ENCODE measurements around the gene SIGLEC12. TPM values are rescaled to one million over a fixed set of nuclear protein-coding genes. Genes with fewer than 3 reads are reported as not detected.

SIGLEC12 gene
- total RNA-seq, 2 experiments from 2014 or later = not detected

- H3K4me3 ChIP-seq (ENCODE audit: low read length) = no peak overlapping the region
- Mint-ChIP-seq H3K4me3 (no peak overlapping the region), H3K9me3 (no peaks in the 10 kb centered on the region), H3K27ac (no peak overlapping the region), H3K36me3 (ENCODE audit: low read depth) (no peaks in the 10 kb centered on the region), H3K27me3 (peaks cover 42% of the 10 kb centered on the region), H3K4me1 (ENCODE audit: low read depth) (peaks cover 8% of the 10 kb centered on the region)
- peaks cover 0 to 4% of the 10 kb centered on the region in 2 experiments for H3K27me3 ChIP-seq (ENCODE audit: control insufficient read depth in 1 of 2, insufficient read depth in 2 of 2, low read length in 2 of 2)
- ChIA-PET CTCF (no interaction called here), POLR2A (no interaction called here)
- TF ChIP-seq CTCF (IDR thresholded peaks at IDR 0.05) = no peak
- peaks cover 0 to 12% of the 10 kb centered on the region in 2 experiments for H3K9me3 ChIP-seq (ENCODE audit: control insufficient read depth in 1 of 2, insufficient read depth in 1 of 2, low read length in 2 of 2)
- ATAC-seq (ENCODE audit: poor library complexity) (no peak), DNase-seq (no peak)
- intact Hi-C loops (cut with DNase I, micrococcal nuclease) = no loop called here
- H3K27ac ChIP-seq (ENCODE audit: low read depth in 1 of 2, low read length in 2 of 2) = no peak overlapping the region
- H3K4me1 ChIP-seq (ENCODE audit: insufficient read depth, low read length) = no peaks in the 10 kb centered on the region
- no peaks in the 10 kb centered on the region for H3K36me3 ChIP-seq (ENCODE audit: insufficient read depth, low read length)
These were observed 20.2 kb upstream of the SIGLEC12 start for GRCh38 chr19:51521781-51522180.

- peaks cover 0 to 12% of the 10 kb centered on the region in 2 experiments for H3K9me3 ChIP-seq (ENCODE audit: control insufficient read depth in 1 of 2, insufficient read depth in 1 of 2, low read length in 2 of 2)
- H3K27me3 Mint-ChIP-seq = peaks cover 42% of the 10 kb centered on the region
- no peak overlapping the region for H3K27ac Mint-ChIP-seq
- TF ChIP-seq CTCF (IDR thresholded peaks at IDR 0.05) = no peak
- H3K4me3 ChIP-seq (ENCODE audit: low read length) = no peak overlapping the region
- H3K4me1 Mint-ChIP-seq (ENCODE audit: low read depth) = peaks cover 8% of the 10 kb centered on the region
- DNase-seq (no peak), ATAC-seq (ENCODE audit: poor library complexity) (no peak)
- CTCF ChIA-PET = no interaction called here
- POLR2A ChIA-PET = no interaction called here
- H3K27ac ChIP-seq (ENCODE audit: low read depth in 1 of 2, low read length in 2 of 2) = no peak overlapping the region
- H3K9me3 Mint-ChIP-seq = no peaks in the 10 kb centered on the region
- H3K4me1 ChIP-seq (ENCODE audit: insufficient read depth, low read length) = no peaks in the 10 kb centered on the region
- peaks cover 0 to 4% of the 10 kb centered on the region in 2 experiments for H3K27me3 ChIP-seq (ENCODE audit: control insufficient read depth in 1 of 2, insufficient read depth in 2 of 2, low read length in 2 of 2)
- H3K36me3 Mint-ChIP-seq (ENCODE audit: low read depth) = no peaks in the 10 kb centered on the region
- H3K36me3 ChIP-seq (ENCODE audit: insufficient read depth, low read length) = no peaks in the 10 kb centered on the region
- intact Hi-C loops (cut with DNase I, micrococcal nuclease) = no loop called here
- H3K4me3 Mint-ChIP-seq = no peak overlapping the region
These were observed 19.8 kb upstream of the SIGLEC12 start for GRCh38 chr19:51521357-51521756.

GRCh38 chr19:51520728-51521127 is 19.1 kb upstream of the SIGLEC12 start:
- no peak overlapping the region for H3K4me3 Mint-ChIP-seq
- H3K9me3 ChIP-seq (ENCODE audit: control insufficient read depth in 1 of 2, insufficient read depth in 1 of 2, low read length in 2 of 2) = peaks cover 0 to 11% of the 10 kb centered on the region in 2 experiments
- ChIA-PET POLR2A (no interaction called here), CTCF (interaction anchor here (0.6 kb wide), 1 partner anchor 110 kb away, joined by 3 read pairs; no protein-coding TSS in a partner anchor)
- no peak for TF ChIP-seq CTCF (IDR thresholded peaks at IDR 0.05)
- intact Hi-C loops (cut with DNase I, micrococcal nuclease) = no loop called here
- no peak overlapping the region for H3K27ac Mint-ChIP-seq
- no peak for ATAC-seq (ENCODE audit: poor library complexity)
- H3K9me3 Mint-ChIP-seq = no peaks in the 10 kb centered on the region
- H3K27me3 Mint-ChIP-seq = peaks cover 44% of the 10 kb centered on the region
- DNase-seq = no peak
- peaks cover 0 to 4% of the 10 kb centered on the region in 2 experiments for H3K27me3 ChIP-seq (ENCODE audit: control insufficient read depth in 1 of 2, insufficient read depth in 2 of 2, low read length in 2 of 2)
- H3K36me3 Mint-ChIP-seq (ENCODE audit: low read depth) = no peaks in the 10 kb centered on the region
- no peaks in the 10 kb centered on the region for H3K4me1 ChIP-seq (ENCODE audit: insufficient read depth, low read length)
- no peak overlapping the region for H3K27ac ChIP-seq (ENCODE audit: low read depth in 1 of 2, low read length in 2 of 2)
- no peaks in the 10 kb centered on the region for H3K36me3 ChIP-seq (ENCODE audit: insufficient read depth, low read length)
- peaks cover 8% of the 10 kb centered on the region for H3K4me1 Mint-ChIP-seq (ENCODE audit: low read depth)
- H3K4me3 ChIP-seq (ENCODE audit: low read length) = no peak overlapping the region
